Prostate gland (tissue), 2 donors: Measurements from ENCODE around the gene SERTAD4. TPM values are rescaled to one million over a fixed set of nuclear protein-coding genes. Genes with fewer than 3 reads are reported as not detected.

Experiments used
- DNase-seq: peaks from one replicate; pipeline ENCODE4 v3.0.0-alpha.2; 2019; ENCODE audit warnings: low spot score
- H3K27ac ChIP-seq, 2 donors: fragments of 200-600 bp; sonication (generic); 2 replicates each; pipeline ENCODE4 v1.5.1; 2017 to 2019
- H3K27me3 ChIP-seq: fragments of 200-600 bp; sonication (generic); replicated peaks from 2 replicates; pipeline ENCODE4 v1.5.1; 2019; ENCODE audit not compliant: insufficient read depth
- H3K36me3 ChIP-seq, 2 donors: fragments of 200-600 bp; sonication (generic); 1 replicate in 1 of 2; 2 replicates in 1 of 2; pipeline versions ENCODE4 v1.5.1 to v1.8.1; 2017 to 2019
- H3K4me1 ChIP-seq: fragments of 200-600 bp; sonication (generic); replicated peaks from 2 replicates; pipeline ENCODE4 v1.5.1; 2019
- H3K4me3 ChIP-seq, 2 donors: fragments of 200-600 bp; sonication (generic); 2 replicates each; pipeline ENCODE4 v1.5.1; 2017 to 2019
- H3K9me3 ChIP-seq: fragments of 200-600 bp; sonication (generic); 2 replicates; pipeline ENCODE4 v1.5.1; 2017
- CTCF ChIP-seq, 4 experiments: fragments of 200-600 bp in 2 of 4; fragments of 450-650 bp in 2 of 4; sonication (generic) in 2 of 4; IDR thresholded peaks; 1 replicate in 3 of 4; 2 replicates in 1 of 4; pipeline ENCODE4 v1.5.1; 2016 to 2019; ENCODE audit warnings: antibody characterized with exemption in 4 of 4, mild to moderate bottlenecking in 2 of 4, moderate library complexity in 2 of 4
- POLR2A ChIP-seq: fragments of 450-650 bp; IDR thresholded peaks from one replicate; pipeline ENCODE4 v1.6.1; 2016; ENCODE audit warnings: antibody characterized with exemption, mild to moderate bottlenecking
- POLR2AphosphoS5 ChIP-seq: sonication (generic); formaldehyde crosslinking; IDR thresholded peaks from one replicate; pipeline ENCODE4 v1.6.1; 2017; ENCODE audit warnings: antibody characterized with exemption
- WGBS: methylation state at CpG from one replicate; pipeline ENCODE4 v1.1.5; 2018; 5-methylcytosine and 5-hydroxymethylcytosine counted together
- intact Hi-C: fragments of 100-400 bp; cut with DNase I; formaldehyde crosslinking; loops from one replicate; pipeline ENCODE4 v1.14.2; 2022
- total RNA-seq, 2 donors: library from RNA; depleted of rRNA; stranded (reverse); fragments of >200 nt; gene quantifications; one replicate each; pipeline ENCODE4 v1.1.0, GENCODE V29; 2016

SERTAD4 gene
- total RNA-seq, 2 donors from 2014 or later = 2.0 to 10.6 TPM

DNA sequence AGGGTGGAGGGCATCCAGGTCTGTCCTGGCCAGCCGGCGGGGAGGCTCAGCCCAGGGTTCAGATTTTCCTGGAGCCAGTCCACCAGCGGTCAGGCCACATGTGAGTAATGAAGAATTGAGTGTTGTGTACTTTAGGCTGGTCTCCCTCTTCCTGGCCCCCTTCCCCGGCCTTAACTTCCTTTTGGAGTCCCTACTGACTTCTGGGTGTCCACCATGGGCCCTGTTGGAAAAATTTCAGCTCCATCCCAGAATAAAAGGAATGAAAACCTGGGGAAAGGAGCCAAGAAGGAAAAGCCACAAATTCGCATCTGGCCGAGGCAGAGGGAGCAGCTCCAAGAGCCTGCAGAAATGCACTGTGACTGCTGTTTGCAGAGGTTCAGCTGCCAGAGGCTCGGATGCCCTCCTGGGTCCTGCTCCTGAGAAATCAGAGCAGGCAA lies 60.6 kb downstream of the SERTAD4 start:
- DNase-seq = no peak
- Histone ChIP-seq H3K36me3 (no peaks in the 10 kb centered on the region), H3K9me3 (no peaks in the 10 kb centered on the region), H3K27ac (peak overlapping the region; percentile 73 to 83), H3K4me1 (no peaks in the 10 kb centered on the region), H3K4me3 (peak overlapping the region; percentile 36 to 43), H3K27me3 (no peaks in the 10 kb centered on the region)
- WGBS = 13% methylated on average over 7 of the region's 7 CpGs
- intact Hi-C loops = loop anchor here (5.0 kb wide), 1 partner anchor 56 kb away; no protein-coding TSS in a partner anchor
- no peak for TF ChIP-seq CTCF (IDR thresholded peaks at IDR 0.05)
- TF ChIP-seq POLR2A = no peak
- TF ChIP-seq POLR2AphosphoS5 = no peak

DNA sequence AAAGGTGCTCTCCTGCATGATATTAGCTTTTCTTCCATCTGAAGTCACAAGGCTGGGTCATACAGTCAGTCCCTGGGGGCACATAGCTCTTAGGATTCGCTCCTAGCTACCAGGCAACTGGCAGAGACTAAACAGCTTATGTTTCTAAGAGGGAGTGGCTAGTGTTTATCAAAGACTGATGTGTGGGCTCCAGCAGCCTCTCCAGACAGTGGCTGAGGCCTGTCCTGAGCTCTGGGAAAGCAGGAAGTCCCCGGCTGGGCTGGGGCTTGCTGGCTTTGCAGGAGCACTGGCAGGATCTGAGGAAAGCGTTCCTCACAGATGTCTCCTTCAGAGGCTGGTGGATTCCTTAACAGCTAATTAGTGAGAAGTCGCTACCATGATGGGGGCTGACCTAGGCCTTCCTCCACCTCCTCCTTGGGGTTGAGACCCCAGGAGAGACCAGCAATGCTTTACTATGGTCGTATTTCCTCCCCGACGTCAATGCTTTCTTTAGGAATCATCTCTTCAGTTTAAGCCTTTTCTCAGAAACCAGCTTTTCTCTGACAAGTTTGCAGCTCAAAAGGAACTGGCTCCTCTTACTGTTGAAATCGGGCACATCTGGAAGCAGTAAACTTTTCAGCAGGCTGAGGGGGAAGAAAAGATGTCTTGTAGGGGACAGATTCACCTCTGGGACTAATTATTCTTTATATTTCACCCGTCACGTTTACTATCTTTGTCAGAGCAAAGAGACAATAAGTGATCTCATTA lies 62.6 kb downstream of the SERTAD4 start:
- Histone ChIP-seq H3K4me1 (no peaks in the 10 kb centered on the region), H3K4me3 (no peak overlapping the region), H3K27ac (peak overlapping the region in 1 of 2 donors; percentile 13), H3K36me3 (no peaks in the 10 kb centered on the region), H3K9me3 (no peaks in the 10 kb centered on the region), H3K27me3 (no peaks in the 10 kb centered on the region)
- intact Hi-C loops = loop anchor here (5.0 kb wide), 1 partner anchor 58 kb away; no protein-coding TSS in a partner anchor
- TF ChIP-seq POLR2A (no peak), POLR2AphosphoS5 (peak; percentile 13), CTCF (IDR thresholded peaks at IDR 0.05) (no peak)
- WGBS = 35% methylated on average over 10 of the region's 10 CpGs
- DNase-seq = peak; percentile 35

Other genes starting within 250 kb of the SERTAD4 start
- gene HHAT, start 96.1 kb downstream of the SERTAD4 start, total RNA-seq = 10 to 100 TPM; 16.3 to 19.0 TPM